Keratinocyte (primary cell): ENCODE measurements around the gene C8G. TPM values are rescaled to one million over a fixed set of nuclear protein-coding genes. Genes with fewer than 3 reads are reported as not detected.

Source experiments
- DNase-seq: peaks from one replicate; pipeline ENCODE4 v3.0.0-alpha.2; 2011; ENCODE audit warnings: low read depth, missing footprints, low spot score
- FAIRE-seq: peaks from 2 replicates; lab custom pipeline; 2011; peaks lifted over from hg19 to GRCh38; lab: Jason Lieb, UNC
- H2AFZ ChIP-seq: 2 replicates; pipeline ENCODE4 v1.6.0; 2012; ENCODE audit warnings: low read length, control low read depth, inconsistent platforms; ENCODE audit not compliant: control insufficient read depth
- H3K27ac ChIP-seq: 2 replicates; pipeline ENCODE4 v1.5.1; 2011; ENCODE audit warnings: low read length; ENCODE audit not compliant: control insufficient read depth, insufficient read depth
- H3K27me3 ChIP-seq: 3 replicates; pipeline ENCODE4 v1.6.0; 2011; ENCODE audit warnings: low read length; ENCODE audit not compliant: control insufficient read depth, insufficient read depth; ENCODE audit errors: extremely low read depth
- H3K36me3 ChIP-seq, 2 experiments: 2 replicates in 1 of 2; 3 replicates in 1 of 2; pipeline ENCODE4 v1.5.1; 2011; ENCODE audit warnings: low read length in 2 of 2, mild to moderate bottlenecking in 1 of 2; ENCODE audit not compliant: control insufficient read depth in 2 of 2, insufficient read depth in 2 of 2; ENCODE audit errors: extremely low read depth in 1 of 2
- H3K4me1 ChIP-seq: 3 replicates; pipeline ENCODE4 v1.5.1; 2011; ENCODE audit warnings: low read length; ENCODE audit not compliant: control insufficient read depth, insufficient read depth; ENCODE audit errors: extremely low read depth
- H3K4me2 ChIP-seq: 3 replicates; pipeline ENCODE4 v1.6.0; 2011; ENCODE audit warnings: low read depth, low read length; ENCODE audit not compliant: control insufficient read depth, insufficient read depth; ENCODE audit errors: extremely low read depth
- H3K4me3 ChIP-seq, 3 experiments: fragments of 200-600 bp in 1 of 3; sonication (generic) in 1 of 3; 2 replicates in 2 of 3; 3 replicates in 1 of 3; pipeline ENCODE4 v1.5.1; 2011 to 2016; ENCODE audit warnings: low read length in 3 of 3, mild to moderate bottlenecking in 3 of 3, control low read depth in 2 of 3, inconsistent platforms in 1 of 3, low read depth in 1 of 3, mixed read lengths in 1 of 3, mixed run types in 1 of 3, moderate library complexity in 1 of 3; ENCODE audit not compliant: control insufficient read depth in 2 of 3, insufficient read depth in 2 of 3; ENCODE audit errors: extremely low read depth in 1 of 3
- H3K79me2 ChIP-seq: 2 replicates; pipeline ENCODE4 v1.6.0; 2012; ENCODE audit warnings: low read length; ENCODE audit not compliant: control insufficient read depth, insufficient read depth
- H3K9ac ChIP-seq: 3 replicates; pipeline ENCODE4 v1.6.0; 2011; ENCODE audit warnings: low read length; ENCODE audit not compliant: control insufficient read depth, insufficient read depth; ENCODE audit errors: extremely low read depth
- H3K9me1 ChIP-seq: 3 replicates; pipeline ENCODE4 v1.6.0; 2011; ENCODE audit warnings: low read length; ENCODE audit not compliant: control insufficient read depth, insufficient read depth; ENCODE audit errors: extremely low read depth
- H3K9me3 ChIP-seq: 2 replicates; pipeline ENCODE4 v1.5.1; 2012; ENCODE audit warnings: low read depth, low read length; ENCODE audit not compliant: control insufficient read depth
- H4K20me1 ChIP-seq: 3 replicates; pipeline ENCODE4 v1.6.0; 2011; ENCODE audit warnings: low read length; ENCODE audit not compliant: control insufficient read depth, insufficient read depth; ENCODE audit errors: extremely low read depth
- EZH2 ChIP-seq: IDR thresholded peaks from one replicate; pipeline ENCODE4 v1.6.1; 2012; ENCODE audit warnings: inconsistent platforms, mild to moderate bottlenecking, low read length, moderate library complexity
- dilution Hi-C: fragments of 300-500 bp; cut with MboI; formaldehyde crosslinking; loops from one replicate; pipeline ENCODE4 v1.7.0; 2020; ENCODE audit warnings: low sequenced_read_pairs; ENCODE audit not compliant: extremely low pct_ligation_motif_present
- polyA plus RNA-seq, 5 experiments: library from polyadenylated mRNA; depleted of rRNA in 3 of 5; stranded (reverse) in 3 of 5; stranded (forward) in 1 of 5; unstranded in 1 of 5; fragments of >200 nt; gene quantifications; 1 replicate in 1 of 5; 2 replicates in 3 of 5; 3 replicates in 1 of 5; pipeline versions ENCODE4 v1.2.1 to v1.2.3, GENCODE V29; 2011 to 2012; ENCODE audit warnings: missing spikeins in 2 of 5, low read depth in 1 of 5, low replicate concordance in 1 of 5
- TF ChIP-seq, protein P1 (sequence below), 3 experiments: IDR thresholded peaks in 1 of 3; conservative IDR thresholded peaks in 1 of 3; optimal IDR thresholded peaks in 1 of 3; 2 replicates in 2 of 3; 3 replicates in 1 of 3; pipeline versions ENCODE3 to v1.5.1; 2011; ENCODE audit warnings: low read length in 3 of 3, mild to moderate bottlenecking in 3 of 3, moderate library complexity in 2 of 3, control low read depth in 1 of 3, inconsistent platforms in 1 of 3; ENCODE audit not compliant: insufficient read depth in 2 of 3; ENCODE audit errors: extremely low read depth in 1 of 3

Gene C8G
- polyA plus RNA-seq, 1 donor (not counting 4 experiments of a cell fraction or from before 2014, with no cell fraction given): 0.24 TPM

DNA sequence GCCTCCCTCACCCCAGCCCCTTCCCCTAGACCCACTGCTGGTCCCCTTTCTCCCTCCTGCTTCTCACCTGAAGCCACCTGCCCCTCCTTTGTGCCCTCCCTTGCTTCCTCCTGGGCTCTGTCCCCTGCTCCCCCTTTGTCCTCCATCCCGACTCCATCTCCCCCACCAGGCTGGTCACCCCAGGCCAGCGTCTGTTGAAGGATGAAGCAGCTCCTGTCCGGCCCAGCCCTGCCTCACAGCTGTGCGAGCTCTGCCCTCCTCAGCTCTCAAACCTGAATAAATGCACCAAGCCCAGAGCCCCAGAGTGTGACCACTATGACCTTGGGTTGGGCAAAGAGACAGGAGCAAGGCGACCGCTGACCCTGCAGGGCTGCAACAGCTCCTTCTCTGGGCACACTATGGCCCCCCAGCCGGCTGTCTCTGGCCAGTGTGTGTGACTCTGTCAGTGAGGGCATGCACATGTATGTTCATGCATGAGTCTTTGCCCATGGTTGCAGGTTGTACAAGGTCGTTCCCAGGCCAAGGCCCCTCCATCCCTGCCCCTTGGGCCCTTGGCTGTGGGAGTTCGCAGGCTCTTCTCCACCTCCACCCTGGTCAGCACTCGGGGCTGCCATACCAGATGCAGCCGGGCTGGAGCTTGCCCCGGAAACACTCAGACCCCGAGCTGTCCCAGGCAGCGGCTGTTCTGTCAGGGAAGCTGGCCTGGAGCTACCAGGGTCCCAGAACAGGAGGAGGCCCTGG is 10.3 kb downstream of the C8G start:
- Histone ChIP-seq H3K27ac (no peak overlapping the region), H3K4me1 (peaks cover 1% of the 10 kb centered on the region), H3K36me3 (no peaks in the 10 kb centered on the region), H3K4me2 (no peak overlapping the region), H2AFZ (no peak overlapping the region), H3K9ac (no peak overlapping the region), H4K20me1 (no peaks in the 10 kb centered on the region), H3K4me3 (no peak overlapping the region), H3K9me1 (no peaks in the 10 kb centered on the region), H3K9me3 (no peaks in the 10 kb centered on the region), H3K27me3 (peaks cover 5% of the 10 kb centered on the region), H3K79me2 (no peaks in the 10 kb centered on the region)
- TF ChIP-seq, protein P1, sequence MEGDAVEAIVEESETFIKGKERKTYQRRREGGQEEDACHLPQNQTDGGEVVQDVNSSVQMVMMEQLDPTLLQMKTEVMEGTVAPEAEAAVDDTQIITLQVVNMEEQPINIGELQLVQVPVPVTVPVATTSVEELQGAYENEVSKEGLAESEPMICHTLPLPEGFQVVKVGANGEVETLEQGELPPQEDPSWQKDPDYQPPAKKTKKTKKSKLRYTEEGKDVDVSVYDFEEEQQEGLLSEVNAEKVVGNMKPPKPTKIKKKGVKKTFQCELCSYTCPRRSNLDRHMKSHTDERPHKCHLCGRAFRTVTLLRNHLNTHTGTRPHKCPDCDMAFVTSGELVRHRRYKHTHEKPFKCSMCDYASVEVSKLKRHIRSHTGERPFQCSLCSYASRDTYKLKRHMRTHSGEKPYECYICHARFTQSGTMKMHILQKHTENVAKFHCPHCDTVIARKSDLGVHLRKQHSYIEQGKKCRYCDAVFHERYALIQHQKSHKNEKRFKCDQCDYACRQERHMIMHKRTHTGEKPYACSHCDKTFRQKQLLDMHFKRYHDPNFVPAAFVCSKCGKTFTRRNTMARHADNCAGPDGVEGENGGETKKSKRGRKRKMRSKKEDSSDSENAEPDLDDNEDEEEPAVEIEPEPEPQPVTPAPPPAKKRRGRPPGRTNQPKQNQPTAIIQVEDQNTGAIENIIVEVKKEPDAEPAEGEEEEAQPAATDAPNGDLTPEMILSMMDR (optimal IDR thresholded peaks at IDR 0.05 in 1 of 3, IDR thresholded peaks at IDR 0.05 in 1 of 3, conservative IDR thresholded peaks at IDR 0.05 in 1 of 3; ENCODE audit: extremely low read depth in 1 of 3, insufficient read depth in 2 of 3, low read length in 3 of 3): no peak
- TF ChIP-seq EZH2: no peak
- dilution Hi-C loops: no loop called here
- FAIRE-seq (no peak), DNase-seq (no peak)

DNA sequence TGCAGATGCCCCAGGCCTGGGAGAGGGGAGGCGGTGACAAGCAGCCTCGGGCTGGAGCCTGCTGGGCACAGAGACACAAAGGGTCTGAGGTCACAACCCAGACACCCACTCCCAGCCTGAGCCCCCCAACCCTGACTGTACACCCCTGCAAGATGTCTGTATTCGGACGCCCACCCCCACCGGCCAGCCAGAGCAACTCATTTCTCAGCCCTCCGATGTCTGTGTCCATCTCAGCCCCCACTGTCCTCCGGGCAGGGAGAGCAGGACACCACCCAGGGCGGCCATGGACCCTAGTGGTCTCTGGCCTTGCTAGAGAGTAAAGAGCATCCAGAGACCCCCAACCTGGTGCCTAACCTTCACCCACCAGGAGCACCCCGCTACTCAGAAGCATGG is 10.9 kb downstream of the C8G start:
- Histone ChIP-seq H2AFZ (no peak overlapping the region), H3K27me3 (peaks cover 5% of the 10 kb centered on the region), H3K4me1 (no peaks in the 10 kb centered on the region), H3K79me2 (no peaks in the 10 kb centered on the region), H3K4me2 (no peak overlapping the region), H3K9me3 (no peaks in the 10 kb centered on the region), H3K9ac (no peak overlapping the region), H3K27ac (no peak overlapping the region), H3K9me1 (no peaks in the 10 kb centered on the region), H3K4me3 (no peak overlapping the region), H4K20me1 (no peaks in the 10 kb centered on the region), H3K36me3 (no peaks in the 10 kb centered on the region)
- dilution Hi-C loops: no loop called here
- FAIRE-seq (no peak), DNase-seq (no peak)
- no peak for TF ChIP-seq EZH2
- TF ChIP-seq, protein P1 (optimal IDR thresholded peaks at IDR 0.05 in 1 of 3, IDR thresholded peaks at IDR 0.05 in 1 of 3, conservative IDR thresholded peaks at IDR 0.05 in 1 of 3; ENCODE audit: extremely low read depth in 1 of 3, insufficient read depth in 2 of 3, low read length in 3 of 3): no peak
